Liver (tissue), 3 donors: ENCODE measurements around the gene FANCE.

Source experiments
- CTCF ChIP-seq: fragments of 150-350 bp; IDR thresholded peaks from 2 replicates; pipeline ENCODE4 v1.5.1; 2017; ENCODE audit warnings: improper control_type of control experiment, low read depth, low read length; ENCODE audit not compliant: missing input control
- JUND ChIP-seq, 2 donors: IDR thresholded peaks; 2 replicates each; pipeline ENCODE4 v1.6.1; 2016; ENCODE audit warnings: antibody characterized with exemption in 2 of 2
- donor health status: healthy.
- donor health status: healthy.

GRCh38 chr6:35480176-35480575 is 28.0 kb downstream of the FANCE start:
- no peak for TF ChIP-seq CTCF
- no peak for TF ChIP-seq JUND (IDR thresholded peaks at IDR 0.05)
